ENCODE data around the gene ABCA7.
A peak's percentile ranks its signal among the peaks of the same experiment; 100 is the strongest.

Gene ABCA7

GRCh38 chr19:1091544-1092175 is 51.8 kb downstream of the ABCA7 start:
- H2AFZ ChIP-seq (ENCODE audit: low read depth, low read length): no peak overlapping the region

DNA sequence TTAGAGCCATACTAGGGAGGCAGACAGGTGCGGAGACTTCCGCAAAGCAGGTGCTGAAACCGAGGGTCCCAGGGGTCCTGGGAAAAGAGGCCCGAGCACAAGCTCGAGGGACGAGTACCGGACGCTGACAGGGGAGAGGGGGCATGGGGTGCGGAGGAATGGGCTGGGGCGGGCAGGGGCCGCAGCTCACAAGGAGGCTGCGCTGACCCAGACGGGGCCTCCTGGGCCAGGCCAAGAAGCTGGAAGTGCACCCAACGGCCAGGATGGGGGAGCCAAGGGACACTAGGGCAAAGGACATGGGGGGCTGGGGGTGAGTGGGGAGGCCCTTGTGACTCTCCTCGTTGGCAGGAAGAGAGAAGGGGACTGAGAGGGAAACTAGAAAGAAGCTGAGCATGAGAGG is 53.4 kb downstream of the ABCA7 start:
- Histone ChIP-seq H3K23ac (ENCODE audit: low read length in 2 of 2) (no peak overlapping the region), H4K91ac (ENCODE audit: low read length) (peak overlapping the region; percentile 16), H2BK15ac (ENCODE audit: low read depth, poor library complexity, severe bottlenecking) (peak overlapping the region; percentile 64), H3K4me1 (ENCODE audit: control insufficient read depth, insufficient read depth, low read depth, low read length) (peaks cover 17% of the 10 kb centered on the region), H2AK5ac (ENCODE audit: low read length, severe bottlenecking) (no peak overlapping the region), H2BK120ac (ENCODE audit: low read depth, low read length) (peak overlapping the region; percentile 11), H3K14ac (ENCODE audit: low read length in 2 of 2) (no peak overlapping the region), H2BK5ac (ENCODE audit: low read depth, low read length, poor library complexity, severe bottlenecking) (no peak overlapping the region), H3K27me3 (ENCODE audit: control insufficient read depth in 1 of 2, insufficient read depth in 1 of 2, low read length in 2 of 2) (no peaks in the 10 kb centered on the region), H3K9ac (ENCODE audit: low read length) (peak overlapping the region; percentile 96), H3K4me2 (ENCODE audit: low read length, poor library complexity, severe bottlenecking) (no peak overlapping the region), H2AFZ (ENCODE audit: low read depth, low read length) (no peak overlapping the region), H3K36me3 (ENCODE audit: control insufficient read depth in 1 of 2, insufficient read depth in 2 of 2, low read depth in 1 of 2, low read length in 2 of 2) (peaks cover 36 to 55% of the 10 kb centered on the region in 2 experiments), H3K27ac (ENCODE audit: low read length, poor library complexity, severe bottlenecking) (no peak overlapping the region), H3K4ac (ENCODE audit: low read depth in 1 of 2, low read length in 2 of 2) (no peak overlapping the region), H2BK12ac (ENCODE audit: low read length in 2 of 2) (no peak overlapping the region), H3K18ac (ENCODE audit: low read depth in 1 of 2, low read length in 2 of 2) (no peak overlapping the region), H4K8ac (ENCODE audit: low read length) (no peak overlapping the region), H3K9me3 (ENCODE audit: control insufficient read depth, low read length) (no peaks in the 10 kb centered on the region), H3K79me1 (replicated peaks; ENCODE audit: low read length, poor library complexity, severe bottlenecking) (peaks cover 28% of the 10 kb centered on the region), H3K4me3 (ENCODE audit: insufficient read depth in 1 of 2, low read depth in 1 of 2, low read length in 2 of 2) (peak overlapping the region in 1 of 2 experiments; percentile 98)
- WGBS: 92% methylated on average over 15 of the region's 15 CpGs
- no peak for DNase-seq

More at GRCh38 chr19:1091544-1092175, 51.8 kb downstream of the ABCA7 start:
- H2BK5ac ChIP-seq (ENCODE audit: low read depth, low read length, poor library complexity, severe bottlenecking): no peak overlapping the region
- H3K4me1 ChIP-seq (ENCODE audit: control insufficient read depth, insufficient read depth, low read depth, low read length): peaks cover 17% of the 10 kb centered on the region
- H3K4me2 ChIP-seq (ENCODE audit: low read length, poor library complexity, severe bottlenecking): no peak overlapping the region
- H3K79me1 ChIP-seq (replicated peaks; ENCODE audit: low read length, poor library complexity, severe bottlenecking): peaks cover 31% of the 10 kb centered on the region
- no peaks in the 10 kb centered on the region for H3K9me3 ChIP-seq (ENCODE audit: control insufficient read depth, low read length)
- H2BK15ac ChIP-seq (ENCODE audit: low read depth, poor library complexity, severe bottlenecking): no peak overlapping the region
- no peak overlapping the region for H3K14ac ChIP-seq (ENCODE audit: low read length in 2 of 2)
- H3K9ac ChIP-seq (ENCODE audit: low read length): no peak overlapping the region
- no peak overlapping the region for H2BK120ac ChIP-seq (ENCODE audit: low read depth, low read length)
- H4K91ac ChIP-seq (ENCODE audit: low read length): no peak overlapping the region
- no peak overlapping the region for H4K8ac ChIP-seq (ENCODE audit: low read length)
- H2BK12ac ChIP-seq (ENCODE audit: low read length in 2 of 2): no peak overlapping the region
- no peaks in the 10 kb centered on the region for H3K27me3 ChIP-seq (ENCODE audit: control insufficient read depth in 1 of 2, insufficient read depth in 1 of 2, low read length in 2 of 2)
- H3K4me3 ChIP-seq (ENCODE audit: insufficient read depth in 1 of 2, low read depth in 1 of 2, low read length in 2 of 2): no peak overlapping the region
- no peak overlapping the region for H3K18ac ChIP-seq (ENCODE audit: low read depth in 1 of 2, low read length in 2 of 2)
- H3K36me3 ChIP-seq (ENCODE audit: control insufficient read depth in 1 of 2, insufficient read depth in 2 of 2, low read depth in 1 of 2, low read length in 2 of 2): peaks cover 45 to 70% of the 10 kb centered on the region in 2 experiments
- H3K4ac ChIP-seq (ENCODE audit: low read depth in 1 of 2, low read length in 2 of 2): no peak overlapping the region
- no peak overlapping the region for H3K27ac ChIP-seq (ENCODE audit: low read length, poor library complexity, severe bottlenecking)
- 97% methylated on average over 25 of the region's 27 CpGs for WGBS
- no peak for DNase-seq
- no peak overlapping the region for H2AK5ac ChIP-seq (ENCODE audit: low read length, severe bottlenecking)
- no peak overlapping the region for H3K23ac ChIP-seq (ENCODE audit: low read length in 2 of 2)

DNA sequence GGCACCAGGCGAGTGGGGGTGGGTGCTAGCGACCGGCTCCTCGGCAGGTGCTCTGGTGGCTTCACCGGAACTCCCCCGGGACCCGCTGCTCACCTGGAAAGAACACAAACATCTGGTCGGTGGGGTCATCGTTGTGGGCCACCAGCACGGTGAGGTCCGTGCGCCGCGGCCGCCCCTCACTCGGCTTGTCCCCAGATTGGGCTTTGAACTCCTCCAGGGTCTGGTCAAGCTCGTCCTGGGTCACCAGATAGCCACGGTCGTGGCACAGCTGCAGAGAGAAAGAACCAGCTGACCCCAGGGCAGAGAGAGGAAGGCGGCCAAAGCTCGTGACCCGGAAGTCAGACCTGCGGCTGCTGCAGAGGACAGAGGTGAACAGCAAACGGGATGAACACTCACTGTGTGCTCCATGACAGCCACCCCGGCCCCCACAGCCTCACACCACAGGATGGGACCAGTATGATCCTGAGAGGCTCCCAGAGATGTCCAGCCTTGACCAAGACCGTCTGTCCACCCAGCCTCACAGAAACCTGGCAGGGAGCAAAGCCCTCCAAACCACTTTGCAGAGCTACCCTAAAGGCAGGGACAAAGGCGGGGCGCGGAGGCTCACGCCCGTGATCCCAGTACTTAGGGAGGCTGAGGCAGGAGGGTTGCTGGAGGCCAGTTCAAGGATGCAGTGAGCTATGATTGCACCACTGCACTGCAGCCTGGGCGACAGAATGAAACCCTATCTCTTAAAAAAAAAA is 54.1 kb downstream of the ABCA7 start:
- peak overlapping the region in 1 of 2 experiments; percentile 44 for H3K18ac ChIP-seq (ENCODE audit: low read depth in 1 of 2, low read length in 2 of 2)
- no peak overlapping the region for H2BK15ac ChIP-seq (ENCODE audit: low read depth, poor library complexity, severe bottlenecking)
- H3K9ac ChIP-seq (ENCODE audit: low read length): peak overlapping the region; percentile 96
- no peak overlapping the region for H2BK5ac ChIP-seq (ENCODE audit: low read depth, low read length, poor library complexity, severe bottlenecking)
- no peak overlapping the region for H2AFZ ChIP-seq (ENCODE audit: low read depth, low read length)
- H3K14ac ChIP-seq (ENCODE audit: low read length in 2 of 2): no peak overlapping the region
- no peak overlapping the region for H2BK120ac ChIP-seq (ENCODE audit: low read depth, low read length)
- H3K9me3 ChIP-seq (ENCODE audit: control insufficient read depth, low read length): no peaks in the 10 kb centered on the region
- peaks cover 26% of the 10 kb centered on the region for H3K79me1 ChIP-seq (replicated peaks; ENCODE audit: low read length, poor library complexity, severe bottlenecking)
- peaks cover 17% of the 10 kb centered on the region for H3K4me1 ChIP-seq (ENCODE audit: control insufficient read depth, insufficient read depth, low read depth, low read length)
- no peak overlapping the region for H3K4ac ChIP-seq (ENCODE audit: low read depth in 1 of 2, low read length in 2 of 2)
- peak overlapping the region in 1 of 2 experiments; percentile 79 for H3K23ac ChIP-seq (ENCODE audit: low read length in 2 of 2)
- 84% methylated on average over 29 of the region's 32 CpGs for WGBS
- H4K8ac ChIP-seq (ENCODE audit: low read length): no peak overlapping the region
- no peak overlapping the region for H2AK5ac ChIP-seq (ENCODE audit: low read length, severe bottlenecking)
- peak overlapping the region in 1 of 2 experiments; percentile 11 for H2BK12ac ChIP-seq (ENCODE audit: low read length in 2 of 2)
- H3K27me3 ChIP-seq (ENCODE audit: control insufficient read depth in 1 of 2, insufficient read depth in 1 of 2, low read length in 2 of 2): no peaks in the 10 kb centered on the region
- H3K4me2 ChIP-seq (ENCODE audit: low read length, poor library complexity, severe bottlenecking): peak overlapping the region; percentile 77
- no peak for DNase-seq
- no peak overlapping the region for H3K27ac ChIP-seq (ENCODE audit: low read length, poor library complexity, severe bottlenecking)
- H3K4me3 ChIP-seq (ENCODE audit: insufficient read depth in 1 of 2, low read depth in 1 of 2, low read length in 2 of 2): peak overlapping the region; percentile 93 to 98
- H3K36me3 ChIP-seq (ENCODE audit: control insufficient read depth in 1 of 2, insufficient read depth in 2 of 2, low read depth in 1 of 2, low read length in 2 of 2): peaks cover 29 to 49% of the 10 kb centered on the region in 2 experiments
- no peak overlapping the region for H4K91ac ChIP-seq (ENCODE audit: low read length)

DNA sequence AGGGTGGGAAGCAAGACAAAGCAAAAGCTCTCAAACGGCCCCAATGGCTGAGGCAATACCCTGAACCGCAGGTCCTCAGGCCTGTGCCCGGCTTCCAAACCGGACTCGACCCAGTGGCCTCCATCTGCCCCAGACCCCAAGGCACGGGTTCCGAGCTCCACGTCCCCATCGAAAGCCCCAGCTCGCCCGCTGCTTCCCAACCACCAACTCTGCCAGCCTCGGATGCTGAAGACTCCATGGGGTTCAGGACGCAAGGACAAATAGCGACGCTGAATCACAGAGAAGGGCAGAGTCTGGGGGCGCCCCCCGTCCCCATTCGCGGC is 54.7 kb downstream of the ABCA7 start:
- Histone ChIP-seq H4K91ac (ENCODE audit: low read length) (peak overlapping the region; percentile 71), H3K36me3 (ENCODE audit: control insufficient read depth in 1 of 2, insufficient read depth in 2 of 2, low read depth in 1 of 2, low read length in 2 of 2) (peaks cover 23 to 43% of the 10 kb centered on the region in 2 experiments), H3K9me3 (ENCODE audit: control insufficient read depth, low read length) (no peaks in the 10 kb centered on the region), H3K4me3 (ENCODE audit: insufficient read depth in 1 of 2, low read depth in 1 of 2, low read length in 2 of 2) (peak overlapping the region; percentile 93 to 98), H4K8ac (ENCODE audit: low read length) (no peak overlapping the region), H3K4me2 (ENCODE audit: low read length, poor library complexity, severe bottlenecking) (peak overlapping the region; percentile 77), H3K23ac (ENCODE audit: low read length in 2 of 2) (no peak overlapping the region), H3K14ac (ENCODE audit: low read length in 2 of 2) (no peak overlapping the region), H3K79me1 (replicated peaks; ENCODE audit: low read length, poor library complexity, severe bottlenecking) (peaks cover 21% of the 10 kb centered on the region), H2AFZ (ENCODE audit: low read depth, low read length) (no peak overlapping the region), H3K27ac (ENCODE audit: low read length, poor library complexity, severe bottlenecking) (no peak overlapping the region), H2BK12ac (ENCODE audit: low read length in 2 of 2) (no peak overlapping the region), H2BK15ac (ENCODE audit: low read depth, poor library complexity, severe bottlenecking) (no peak overlapping the region), H2AK5ac (ENCODE audit: low read length, severe bottlenecking) (no peak overlapping the region), H3K27me3 (ENCODE audit: control insufficient read depth in 1 of 2, insufficient read depth in 1 of 2, low read length in 2 of 2) (no peaks in the 10 kb centered on the region), H3K4ac (ENCODE audit: low read depth in 1 of 2, low read length in 2 of 2) (peak overlapping the region in 1 of 2 experiments; percentile 71), H3K9ac (ENCODE audit: low read length) (peak overlapping the region; percentile 96), H2BK120ac (ENCODE audit: low read depth, low read length) (no peak overlapping the region), H3K4me1 (ENCODE audit: control insufficient read depth, insufficient read depth, low read depth, low read length) (peaks cover 17% of the 10 kb centered on the region), H2BK5ac (ENCODE audit: low read depth, low read length, poor library complexity, severe bottlenecking) (no peak overlapping the region), H3K18ac (ENCODE audit: low read depth in 1 of 2, low read length in 2 of 2) (peak overlapping the region in 1 of 2 experiments; percentile 75)
- DNase-seq: no peak
- 4% methylated on average over 19 of the region's 19 CpGs for WGBS

Data from mesenchymal stem cell (in vitro differentiated cells and primary cell).